C1 segment of cervical spinal cord (tissue), 14 donors: ENCODE results near the gene KRTAP1-3.
"Not testable (repeated sequence)": the region's sequence is repeated elsewhere in the genome, so short reads cannot be mapped to it uniquely, and the experiment has no call there.

ENCODE experiments used
- DNase-seq, 14 donors: peaks; one replicate each; lab custom pipeline; 2025; lab: John Stamatoyannopoulos, UW

Gene KRTAP1-3

GRCh38 chr17:41034346-41034935 is at the start of gene KRTAP1-3:
TSS of gene KRTAP1-3 (minus strand) at chr17:41034874. CDS start at chr17:41034821, 53 bp downstream.
- not testable (repeated sequence) for DNase-seq

GRCh38 chr17:41084100-41084856 is 49.6 kb upstream of the KRTAP1-3 start, which contains the start of gene KRTAP4-7:
TSS of gene KRTAP4-7 (plus strand) at chr17:41084150. CDS start at chr17:41084207, 57 bp downstream.
- not testable (repeated sequence) for DNase-seq

DNA sequence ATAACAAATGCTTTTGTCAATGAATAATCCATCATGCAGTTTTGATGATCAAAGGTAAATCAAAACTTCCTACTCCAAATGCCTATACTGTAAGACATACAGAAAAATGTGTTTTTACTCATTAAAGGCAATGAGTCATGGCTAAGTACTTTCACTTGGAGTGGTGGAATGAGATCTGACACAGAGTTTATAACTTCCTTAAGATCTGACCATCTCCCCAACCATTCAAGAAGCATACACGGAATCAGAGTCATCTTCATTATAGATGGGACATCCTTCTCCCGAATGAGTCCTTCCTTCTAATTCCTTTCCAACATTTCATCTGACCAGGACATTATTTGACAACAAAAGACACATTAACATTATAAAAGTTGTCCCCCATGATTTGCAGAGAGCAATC is 48.8 kb upstream of the KRTAP1-3 start:
- DNase-seq = not testable (repeated sequence)

GRCh38 chr17:41082626-41083025 is 48.0 kb upstream of the KRTAP1-3 start:
- DNase-seq = no peak

DNA sequence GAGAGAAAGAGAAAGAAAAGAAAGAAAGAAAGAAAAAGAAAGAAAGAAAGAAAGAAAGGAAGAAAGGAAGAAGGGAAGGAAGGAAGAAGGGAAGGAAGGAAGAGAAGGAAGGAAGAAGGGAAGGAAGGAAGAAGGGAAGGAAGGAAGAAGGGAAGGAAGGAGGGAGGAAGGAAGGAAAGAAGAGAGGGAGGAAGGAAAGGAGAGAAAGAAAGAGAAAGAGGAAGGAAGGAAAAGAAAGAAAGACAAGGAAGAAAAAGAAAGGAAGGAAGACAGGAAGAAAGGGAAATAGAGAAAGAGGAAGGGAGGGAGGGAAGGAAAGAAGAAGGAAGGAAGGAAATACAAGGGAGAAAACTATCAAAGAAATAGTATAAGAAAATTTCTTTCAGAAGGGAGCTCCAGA is 42.1 kb upstream of the KRTAP1-3 start:
- no peak for DNase-seq

- DNase-seq = no peak
Measured at GRCh38 chr17:41073676-41074075, 39.0 kb upstream of the KRTAP1-3 start.

GRCh38 chr17:41071606-41072360 is 37.1 kb upstream of the KRTAP1-3 start:
- no peak for DNase-seq

DNA sequence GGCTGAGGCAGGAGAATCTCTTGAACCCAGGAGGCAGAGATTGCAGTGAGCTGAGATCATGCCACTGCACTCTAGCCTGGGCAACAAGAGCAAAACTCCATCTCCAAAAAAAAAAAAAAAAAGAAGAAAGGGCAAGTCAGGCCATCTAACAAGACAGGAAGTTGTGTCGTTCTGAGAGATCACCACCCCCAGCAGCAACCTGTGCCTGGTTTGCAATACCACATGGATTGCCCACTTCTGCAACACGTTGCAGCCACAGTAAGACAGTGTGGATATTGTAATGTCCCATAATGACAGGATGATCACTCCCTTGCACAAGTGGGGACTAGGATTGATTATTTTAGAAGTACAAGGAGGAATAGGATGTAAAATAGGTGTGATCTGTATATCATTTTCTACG is 34.4 kb upstream of the KRTAP1-3 start:
- DNase-seq = no peak

DNA sequence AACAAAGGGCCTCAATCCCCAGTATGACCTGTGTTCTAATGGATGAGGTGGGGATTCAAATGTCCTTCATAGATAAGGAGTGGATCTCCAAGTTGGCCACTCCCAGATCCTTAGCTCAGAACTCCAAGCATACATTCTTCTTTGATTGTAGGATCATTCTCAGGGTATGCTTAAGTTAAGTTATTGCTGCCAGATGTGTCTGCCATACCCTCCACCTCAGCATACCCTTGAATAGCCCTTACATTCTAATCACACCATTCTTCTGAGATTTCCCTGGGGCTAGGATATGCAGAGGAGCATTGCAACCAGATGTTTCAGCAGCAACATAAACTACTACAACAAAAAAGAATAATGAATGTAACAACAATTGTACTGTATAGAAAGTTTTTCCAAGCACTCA is 32.6 kb upstream of the KRTAP1-3 start:
- DNase-seq = no peak

DNA sequence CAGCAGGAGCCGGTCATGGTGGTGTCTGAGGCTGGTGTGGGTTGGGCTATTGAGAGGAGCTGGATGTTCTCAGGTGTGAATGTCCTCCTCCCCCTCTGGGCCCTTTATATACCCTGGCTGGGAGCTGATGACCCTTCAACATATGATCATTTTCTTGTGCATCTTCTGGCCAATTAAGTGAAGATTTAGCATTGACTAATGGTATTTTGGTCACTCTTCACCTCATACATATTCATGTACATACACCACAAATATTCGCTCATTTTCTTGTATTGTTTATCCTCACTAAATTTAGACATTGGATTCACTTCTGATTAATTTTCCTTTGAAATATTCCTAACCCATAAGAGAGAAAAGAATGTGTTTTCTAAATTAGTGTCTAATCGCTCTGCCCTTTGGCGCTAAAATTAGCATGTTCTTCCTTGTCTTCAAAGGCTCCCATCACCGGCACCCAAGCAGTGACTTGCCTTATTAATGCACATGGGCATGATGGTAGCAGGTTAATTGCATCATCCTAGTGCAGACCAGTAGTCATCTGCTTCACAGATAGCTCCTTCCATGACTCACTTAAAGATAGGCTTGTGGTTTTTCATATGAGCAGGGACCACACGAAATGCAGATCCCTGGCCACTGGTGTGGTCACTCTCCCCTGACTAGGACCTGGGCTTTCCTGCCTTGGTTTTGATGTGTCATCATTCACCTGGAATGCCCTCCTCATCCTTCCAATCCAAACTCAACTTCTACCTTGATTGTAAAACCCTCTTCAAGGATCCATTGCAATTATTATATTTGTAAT is 31.4 kb upstream of the KRTAP1-3 start, which contains the start of gene KRTAP2-4:
Gene KRTAP2-4 (minus strand): TSS at position 51 of the 796 bp plus-strand sequence. CDS start 34 bp downstream, at position 17.
- DNase-seq = no peak

DNA sequence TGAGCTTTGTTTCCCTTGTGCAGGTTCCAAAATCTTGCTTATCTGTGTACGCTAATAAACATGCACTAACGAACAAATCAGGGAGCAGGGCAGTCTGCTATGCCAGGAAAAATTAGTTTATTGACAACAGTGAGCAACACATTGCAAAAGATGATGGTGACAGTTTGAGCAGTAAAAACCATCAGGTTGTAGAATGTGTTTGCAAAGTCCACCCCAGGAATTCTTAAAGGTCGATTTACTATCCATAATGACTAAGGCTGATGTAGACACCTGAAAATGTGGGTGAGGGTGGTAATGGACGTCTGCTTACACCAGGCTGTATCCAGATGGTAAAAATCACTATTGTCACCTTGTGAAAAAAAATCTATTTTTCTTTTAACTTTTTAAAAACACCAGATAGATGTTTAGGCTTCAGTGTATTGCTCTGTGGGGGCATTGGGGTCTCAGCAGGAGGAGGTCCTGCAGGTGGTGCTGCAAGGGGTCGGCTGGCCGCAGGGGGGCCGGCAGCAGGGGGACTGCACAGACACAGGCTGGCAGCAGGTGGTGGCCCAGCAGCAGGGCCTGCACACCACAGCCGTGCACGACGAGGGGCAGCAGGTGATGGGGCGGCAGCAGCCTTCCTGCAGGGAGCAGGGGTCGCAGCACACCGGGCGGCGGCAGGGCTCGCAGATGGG is 30.5 kb upstream of the KRTAP1-3 start:
- DNase-seq = not testable (repeated sequence)

GRCh38 chr17:41064301-41064700 is 29.6 kb upstream of the KRTAP1-3 start:
- no peak for DNase-seq

DNA sequence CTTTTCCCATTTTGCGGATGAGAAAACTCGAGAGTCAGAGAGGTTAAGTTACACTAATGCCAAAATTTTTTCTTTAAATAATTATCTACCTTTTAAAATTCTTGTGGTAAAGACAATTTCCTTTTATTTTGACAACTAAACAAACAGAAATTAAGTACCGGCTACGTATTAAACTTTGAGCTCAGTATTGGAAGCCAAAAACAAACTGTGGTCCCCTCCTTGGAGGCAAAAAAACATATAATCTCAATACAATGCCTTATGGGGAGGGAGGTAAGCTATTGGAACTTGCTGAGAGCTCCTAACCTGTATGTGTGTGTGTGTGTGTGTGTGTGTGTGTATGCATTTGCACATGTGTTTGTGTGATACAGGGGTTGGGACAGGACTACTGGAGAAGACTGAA is 28.8 kb upstream of the KRTAP1-3 start:
- no peak for DNase-seq

DNA sequence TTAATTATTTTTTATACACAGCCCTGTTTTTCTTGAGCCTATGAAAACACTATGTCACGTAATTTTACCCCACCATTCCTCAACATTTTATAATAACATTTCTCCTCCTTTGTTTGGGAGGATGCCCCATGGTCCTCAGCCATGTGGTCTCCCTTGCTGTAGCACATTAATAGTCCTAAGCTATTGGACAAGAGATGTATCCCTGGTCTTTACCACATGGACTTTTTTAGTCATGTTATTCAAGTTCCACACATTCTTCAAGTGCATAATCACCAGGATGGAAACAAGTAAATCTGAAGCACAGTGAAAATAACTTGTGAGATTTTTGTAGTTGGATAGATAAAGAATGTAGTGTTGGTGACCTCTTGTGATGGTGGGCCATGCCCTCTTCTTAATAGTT is 27.3 kb upstream of the KRTAP1-3 start:
- DNase-seq = no peak

- no peak for DNase-seq
Measured at GRCh38 chr17:41060052-41060604, 25.5 kb upstream of the KRTAP1-3 start, which contains the start of gene KRTAP2-3. TSS of gene KRTAP2-3 (minus strand) at chr17:41060114. CDS start at chr17:41060050, 64 bp downstream.

DNA sequence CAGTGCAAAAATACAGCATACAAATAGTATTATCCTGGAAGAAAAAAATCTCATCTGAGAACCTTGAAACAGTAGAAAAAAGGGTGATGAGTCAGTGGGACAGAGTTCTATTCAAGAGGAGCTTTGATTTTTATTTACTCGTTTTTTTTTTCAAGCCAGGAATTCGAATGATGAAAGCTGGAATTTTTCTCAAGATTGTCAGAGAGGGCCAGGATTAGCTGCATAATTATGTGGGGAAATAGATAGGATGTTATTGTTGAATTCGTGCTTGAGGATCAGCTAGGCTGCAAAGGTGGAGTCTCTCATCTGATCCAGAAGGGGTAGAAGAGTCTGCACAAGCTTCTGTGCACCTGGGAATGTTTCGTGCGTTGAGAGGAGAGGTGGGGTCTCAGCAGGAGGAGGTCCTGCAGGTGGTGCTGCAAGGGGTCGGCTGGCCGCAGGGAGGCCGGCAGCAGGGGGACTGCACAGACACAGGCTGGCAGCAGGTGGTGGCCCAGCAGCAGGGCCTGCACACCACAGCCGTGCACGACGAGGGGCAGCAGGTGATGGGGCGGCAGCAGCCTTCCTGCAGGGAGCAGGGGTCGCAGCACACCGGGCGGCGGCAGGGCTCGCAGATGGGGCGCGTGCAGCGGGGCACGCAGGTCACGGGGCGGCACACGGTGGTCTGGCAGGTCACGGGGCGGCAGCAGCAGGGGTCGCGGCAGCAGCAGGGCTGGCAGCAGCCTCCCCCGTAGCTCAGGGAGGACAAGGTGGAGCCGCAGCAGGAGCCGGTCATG is 24.8 kb upstream of the KRTAP1-3 start:
- not testable (repeated sequence) for DNase-seq

GRCh38 chr17:41058741-41059140 is 24.1 kb upstream of the KRTAP1-3 start:
- no peak for DNase-seq

DNA sequence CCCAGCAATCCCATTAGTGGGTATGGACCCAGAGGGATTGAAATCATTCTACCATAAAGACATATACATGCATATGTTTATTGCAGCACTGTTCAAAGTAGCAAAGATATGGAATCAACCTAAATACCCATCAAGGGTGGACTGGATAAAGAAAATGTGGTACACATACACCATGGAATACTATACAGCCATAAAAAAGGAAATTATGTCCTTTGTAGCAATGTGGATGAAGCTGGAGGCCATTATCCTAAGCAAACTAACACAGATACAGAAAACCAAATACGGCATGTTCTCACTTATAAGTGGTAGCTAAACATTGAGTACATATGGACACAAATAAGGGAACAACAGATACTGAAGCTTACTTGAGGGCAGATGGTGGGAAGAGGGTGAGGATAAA is 22.9 kb upstream of the KRTAP1-3 start:
- DNase-seq = no peak

DNA sequence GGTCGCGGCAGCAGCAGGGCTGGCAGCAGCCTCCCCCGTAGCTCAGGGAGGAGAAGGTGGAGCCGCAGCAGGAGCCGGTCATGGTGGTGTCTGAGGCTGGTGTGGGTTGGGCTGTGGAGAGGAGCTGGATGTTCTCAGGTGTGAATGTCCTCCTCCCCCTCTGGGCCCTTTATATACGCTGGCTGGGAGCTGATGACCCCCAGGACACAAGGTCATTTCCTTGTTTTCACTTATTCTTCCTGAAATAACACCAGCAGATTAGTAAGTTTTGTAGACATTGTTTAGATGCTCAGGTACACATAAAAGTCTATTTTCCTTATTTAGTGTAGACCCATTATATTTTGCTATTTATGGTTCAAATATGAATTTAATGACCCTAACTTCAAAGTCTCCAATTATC is 20.5 kb upstream of the KRTAP1-3 start, which contains the start of gene KRTAP2-2:
Gene KRTAP2-2 (minus strand): TSS at position 101 of the 400 bp plus-strand sequence. CDS start 19 bp downstream, at position 82.
- DNase-seq = not testable (repeated sequence)
